Right lobe of liver (tissue), 6 donors: Measurements from ENCODE around the gene NCKAP5L. TPM values are rescaled to one million over a fixed set of nuclear protein-coding genes. Genes with fewer than 3 reads are reported as not detected.

ENCODE experiments used
- ATAC-seq, 4 donors: fragments of 200-7000 bp; cut with Tn5 transposase; one replicate each; pipeline ENCODE4 v1.9.1; 2020; ENCODE audit warnings: mild to moderate bottlenecking in 4 of 4, moderate library complexity in 4 of 4
- DNase-seq, 3 donors: peaks; one replicate each; pipeline ENCODE4 v3.0.0-alpha.2; 2020
- H3K27ac ChIP-seq, 3 donors: fragments of 200-600 bp; one replicate each; pipeline ENCODE4 v1.8.0; 2022
- H3K27me3 ChIP-seq, 2 donors: fragments of 200-600 bp; one replicate each; pipeline ENCODE4 v1.8.0; 2022
- H3K36me3 ChIP-seq, 4 donors: fragments of 200-600 bp; sonication (generic) in 1 of 4; one replicate each; pipeline versions ENCODE4 v1.5.1 to v1.8.0; 2017 to 2022; ENCODE audit warnings: control low read depth in 1 of 4
- H3K4me1 ChIP-seq, 4 donors: fragments of 200-600 bp; sonication (generic) in 1 of 4; one replicate each; pipeline versions ENCODE4 v1.5.1 to v1.8.0; 2017 to 2022; ENCODE audit warnings: control low read depth in 1 of 4
- H3K4me3 ChIP-seq, 3 donors: fragments of 200-600 bp; one replicate each; pipeline ENCODE4 v1.8.0; 2022
- H3K9me3 ChIP-seq, 4 donors: fragments of 200-600 bp; sonication (generic) in 1 of 4; one replicate each; pipeline versions ENCODE4 v1.5.1 to v1.8.0; 2017 to 2022; ENCODE audit warnings: control low read depth in 1 of 4
- POLR2A ChIP-seq: fragments of 450-650 bp; IDR thresholded peaks from one replicate; pipeline ENCODE4 v1.6.1; 2017; ENCODE audit warnings: antibody characterized with exemption, mild to moderate bottlenecking
- WGBS: methylation state at CpG from one replicate; pipeline ENCODE4 v1.1.6; 2018; ENCODE audit warnings: low coverage, low lambda C conversion rate; ENCODE audit not compliant: insufficient coverage; ENCODE audit errors: missing lambda C conversion rate; 5-methylcytosine and 5-hydroxymethylcytosine counted together
- intact Hi-C, 2 donors: fragments of 100-400 bp; cut with DNase I; formaldehyde crosslinking; loops; one replicate each; pipeline versions ENCODE4 v1.11.2 to v1.14.1; 2022
- total RNA-seq, 6 experiments: library from RNA; depleted of rRNA in 2 of 6; stranded (reverse); fragments of >200 nt in 2 of 6; fragmentation: NEBNext Ultra II Directional in 3 of 6; extraction: Animal tissue kit (Norgen Biotek cat#: 25700) in 3 of 6; gene quantifications; one replicate each; pipeline versions ENCODE4 v1.1.0 to v1.2.4, GENCODE V29; 2016 to 2023
- TF ChIP-seq, protein P1 (sequence below), 4 donors: fragments of 200-600 bp in 3 of 4; fragments of 450-650 bp in 1 of 4; IDR thresholded peaks; one replicate each; pipeline versions ENCODE4 v1.5.1 to v1.8.0; 2016 to 2022; ENCODE audit warnings: antibody characterized with exemption in 4 of 4, mild to moderate bottlenecking in 2 of 4
- donor health status: DM: no; HTN: yes; CAD: no.
- donor health status: DM: no; HTN: no; CAD: no.
- donor health status: DM: no; HTN: no; CAD: no.
- donor health status: DM: no; HTN: yes; CAD: no.
- donor health status: DM: no; HTN: yes; CAD: no.

NCKAP5L gene
- total RNA-seq, 6 experiments from 2014 or later = 7.0 to 8.8 (median 7.9) TPM

DNA sequence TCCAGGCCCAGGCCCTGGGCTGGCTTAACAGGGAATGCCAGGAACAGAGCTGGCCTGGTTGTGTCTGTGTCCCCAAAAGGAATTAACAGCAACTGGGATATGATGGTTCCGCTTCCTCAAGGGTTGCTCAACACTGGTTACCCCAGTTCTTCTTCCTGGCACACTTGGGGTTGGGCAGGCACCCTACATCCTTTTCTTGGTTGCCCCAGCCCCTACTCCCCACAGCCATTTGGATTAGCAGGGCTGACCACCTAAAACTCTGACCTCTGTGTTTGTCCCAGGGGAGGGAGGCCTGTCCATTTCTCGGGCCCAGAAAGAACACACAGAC is 30.8 kb downstream of the NCKAP5L start:
- no peaks in the 10 kb centered on the region for H3K27me3 ChIP-seq
- H3K4me3 ChIP-seq = no peak overlapping the region
- intact Hi-C loops = no loop called here
- no peak for ATAC-seq
- no CpG with 5 or more reads among the region's 2 CpGs for WGBS
- DNase-seq = no peak
- no peak for TF ChIP-seq POLR2A
- TF ChIP-seq, protein P1, sequence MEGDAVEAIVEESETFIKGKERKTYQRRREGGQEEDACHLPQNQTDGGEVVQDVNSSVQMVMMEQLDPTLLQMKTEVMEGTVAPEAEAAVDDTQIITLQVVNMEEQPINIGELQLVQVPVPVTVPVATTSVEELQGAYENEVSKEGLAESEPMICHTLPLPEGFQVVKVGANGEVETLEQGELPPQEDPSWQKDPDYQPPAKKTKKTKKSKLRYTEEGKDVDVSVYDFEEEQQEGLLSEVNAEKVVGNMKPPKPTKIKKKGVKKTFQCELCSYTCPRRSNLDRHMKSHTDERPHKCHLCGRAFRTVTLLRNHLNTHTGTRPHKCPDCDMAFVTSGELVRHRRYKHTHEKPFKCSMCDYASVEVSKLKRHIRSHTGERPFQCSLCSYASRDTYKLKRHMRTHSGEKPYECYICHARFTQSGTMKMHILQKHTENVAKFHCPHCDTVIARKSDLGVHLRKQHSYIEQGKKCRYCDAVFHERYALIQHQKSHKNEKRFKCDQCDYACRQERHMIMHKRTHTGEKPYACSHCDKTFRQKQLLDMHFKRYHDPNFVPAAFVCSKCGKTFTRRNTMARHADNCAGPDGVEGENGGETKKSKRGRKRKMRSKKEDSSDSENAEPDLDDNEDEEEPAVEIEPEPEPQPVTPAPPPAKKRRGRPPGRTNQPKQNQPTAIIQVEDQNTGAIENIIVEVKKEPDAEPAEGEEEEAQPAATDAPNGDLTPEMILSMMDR (IDR thresholded peaks at IDR 0.05) = no peak
- H3K9me3 ChIP-seq = no peaks in the 10 kb centered on the region
- H3K4me1 ChIP-seq = peaks cover 0 to 12% (median 2%) of the 10 kb centered on the region in 4 donors
- H3K27ac ChIP-seq = no peak overlapping the region
- peaks cover 0 to 14% (median 1%) of the 10 kb centered on the region in 4 donors for H3K36me3 ChIP-seq

DNA sequence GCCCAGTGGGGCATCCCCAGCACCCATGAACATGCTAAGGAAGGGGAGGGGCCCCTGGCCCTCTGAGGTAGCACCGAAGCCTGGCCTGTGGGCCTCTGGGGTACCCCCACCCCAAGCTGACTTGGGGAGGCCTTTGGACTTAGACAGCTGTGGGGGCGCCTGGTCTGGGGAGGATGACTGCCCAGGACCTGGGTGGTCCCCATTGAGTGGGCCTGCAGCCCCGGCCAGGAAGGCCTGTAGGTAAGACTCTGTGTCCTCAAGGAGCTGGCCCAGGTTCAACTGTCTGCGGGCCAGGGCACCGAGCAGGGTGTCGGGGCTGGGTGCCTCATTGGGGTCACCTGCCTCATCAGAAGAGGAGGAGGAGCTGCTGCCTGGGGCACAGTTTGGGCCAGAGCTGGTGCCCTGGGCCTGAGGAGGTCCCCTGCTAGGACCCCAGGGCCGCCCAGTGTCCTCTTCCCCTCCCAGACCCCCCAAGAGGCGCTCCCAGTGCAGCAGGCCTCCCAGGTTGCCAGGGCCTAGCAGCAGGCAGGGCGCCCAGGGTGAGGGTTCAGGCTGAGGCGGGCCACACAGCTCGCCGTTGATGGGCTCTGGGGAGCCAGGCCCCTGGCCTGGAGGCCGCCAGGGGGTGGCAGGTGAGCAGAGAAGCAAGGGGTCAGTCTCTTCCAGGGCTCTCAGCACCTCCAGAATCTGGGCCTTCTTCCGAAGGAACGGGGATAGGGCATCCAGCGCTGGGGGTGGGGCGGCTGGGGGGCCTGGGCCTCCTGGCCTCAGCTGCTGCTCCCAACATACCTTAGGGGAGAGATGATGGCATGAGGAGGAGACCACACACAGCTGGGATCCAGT is 31.4 kb downstream of the NCKAP5L start:
- 100% methylated on average over 3 of the region's 17 CpGs for WGBS
- TF ChIP-seq, protein P1 (IDR thresholded peaks at IDR 0.05) = no peak
- TF ChIP-seq POLR2A = no peak
- H3K36me3 ChIP-seq = peaks cover 0 to 14% (median 1%) of the 10 kb centered on the region in 4 donors
- no peak for ATAC-seq
- H3K4me1 ChIP-seq = peaks cover 0 to 12% (median 2%) of the 10 kb centered on the region in 4 donors
- no peaks in the 10 kb centered on the region for H3K9me3 ChIP-seq
- intact Hi-C loops = no loop called here
- H3K4me3 ChIP-seq = no peak overlapping the region
- no peaks in the 10 kb centered on the region for H3K27me3 ChIP-seq
- no peak overlapping the region for H3K27ac ChIP-seq
- no peak for DNase-seq

DNA sequence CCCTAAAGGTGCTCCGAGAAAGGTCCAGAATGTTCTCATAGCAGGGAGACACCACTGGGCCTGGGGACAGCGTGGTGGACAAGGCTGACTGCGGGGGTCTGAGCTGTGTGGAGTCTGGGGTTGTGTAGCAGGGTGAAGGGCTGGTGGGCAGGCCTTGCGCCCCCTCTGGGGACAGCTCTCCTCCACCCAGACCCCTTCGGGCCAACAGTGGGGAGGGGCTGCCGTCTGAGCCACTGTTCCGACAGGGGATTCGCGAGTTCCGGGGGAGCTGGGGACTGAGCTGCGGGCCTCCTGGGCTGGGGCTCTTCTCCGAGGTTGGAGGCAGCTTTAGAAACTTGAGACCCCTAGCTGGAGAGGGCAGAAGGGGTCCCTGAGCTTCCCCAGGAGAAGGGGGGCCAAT is 32.1 kb downstream of the NCKAP5L start:
- H3K4me1 ChIP-seq = peaks cover 0 to 10% (median 1%) of the 10 kb centered on the region in 4 donors
- TF ChIP-seq POLR2A = no peak
- TF ChIP-seq, protein P1 (IDR thresholded peaks at IDR 0.05) = no peak
- peaks cover 0 to 16% (median 1%) of the 10 kb centered on the region in 4 donors for H3K36me3 ChIP-seq
- ATAC-seq (no peak), DNase-seq (no peak)
- 100% methylated on average over 7 of the region's 12 CpGs for WGBS
- H3K27me3 ChIP-seq = no peaks in the 10 kb centered on the region
- intact Hi-C loops = no loop called here
- H3K9me3 ChIP-seq = no peaks in the 10 kb centered on the region
- H3K27ac ChIP-seq = no peak overlapping the region
- no peak overlapping the region for H3K4me3 ChIP-seq

DNA sequence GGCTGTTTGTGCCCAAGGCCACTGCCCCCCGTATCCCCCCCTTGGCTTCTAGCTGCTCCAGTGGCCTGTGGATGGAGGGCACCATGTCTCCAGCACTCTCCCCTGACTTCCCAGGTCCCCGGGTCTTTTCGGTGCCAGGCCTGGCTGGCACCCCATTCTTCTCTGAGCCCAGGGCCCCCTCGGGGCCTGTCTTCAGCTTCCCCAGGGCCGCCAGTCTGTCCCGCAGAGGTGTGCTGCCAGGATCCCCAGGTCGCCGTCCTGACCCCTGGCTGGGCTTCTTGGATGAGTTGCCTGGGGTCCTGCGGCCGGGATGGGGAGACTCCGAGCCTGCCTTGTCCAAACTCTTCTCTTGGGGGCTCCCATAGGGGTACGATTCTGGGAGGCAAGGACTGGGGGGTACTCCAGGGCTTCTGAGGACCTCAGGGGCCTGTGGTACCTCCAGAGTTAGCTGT is 32.5 kb downstream of the NCKAP5L start:
- intact Hi-C loops = no loop called here
- Histone ChIP-seq H3K27ac (no peak overlapping the region), H3K4me3 (no peak overlapping the region), H3K36me3 (peaks cover 0 to 16% (median 1%) of the 10 kb centered on the region in 4 donors), H3K9me3 (no peaks in the 10 kb centered on the region), H3K27me3 (no peaks in the 10 kb centered on the region), H3K4me1 (peaks cover 0 to 6% (median 0%) of the 10 kb centered on the region in 4 donors)
- WGBS = 95% methylated on average over 4 of the region's 12 CpGs
- ATAC-seq (no peak), DNase-seq (no peak)
- no peak for TF ChIP-seq POLR2A
- TF ChIP-seq, protein P1 (IDR thresholded peaks at IDR 0.05) = no peak
